Cardiac fibroblast (primary cell): ENCODE measurements around the gene LIN28B.

Source experiments
- DNase-seq, 2 donors: peaks; one replicate each; pipeline versions ENCODE4 v3.0.0 to v3.0.0-alpha.2; 2010; ENCODE audit warnings: low read depth in 2 of 2
- H3K4me3 ChIP-seq, 2 donors: replicated peaks in 1 of 2; 1 replicate in 1 of 2; 2 replicates in 1 of 2; pipeline ENCODE4 v1.5.1; 2011; ENCODE audit warnings: low read depth in 2 of 2, low read length in 2 of 2, mild to moderate bottlenecking in 2 of 2, moderate library complexity in 1 of 2
- CTCF ChIP-seq: IDR thresholded peaks from one replicate; pipeline ENCODE4 v1.5.1; 2011; ENCODE audit warnings: low read depth, mild to moderate bottlenecking, low read length, inconsistent platforms

The LIN28B gene

GRCh38 chr6:105015482-105015881 lies 58.6 kb downstream of the LIN28B start:
- no peak overlapping the region for H3K4me3 ChIP-seq
- DNase-seq, result peak; percentile 16 to 70
- no peak for TF ChIP-seq CTCF

- no peak for TF ChIP-seq CTCF
- no peak overlapping the region for H3K4me3 ChIP-seq
- DNase-seq, result no peak
Measured at GRCh38 chr6:105019285-105019684, 62.4 kb downstream of the LIN28B start.

GRCh38 chr6:105021399-105021798 lies 64.5 kb downstream of the LIN28B start:
- no peak for TF ChIP-seq CTCF
- no peak for DNase-seq
- no peak overlapping the region for H3K4me3 ChIP-seq

GRCh38 chr6:105022416-105022815 lies 65.5 kb downstream of the LIN28B start:
- no peak for TF ChIP-seq CTCF
- no peak overlapping the region for H3K4me3 ChIP-seq
- no peak for DNase-seq

GRCh38 chr6:105024803-105025202 lies 67.9 kb downstream of the LIN28B start:
- no peak for DNase-seq
- no peak for TF ChIP-seq CTCF
- no peak overlapping the region for H3K4me3 ChIP-seq

- DNase-seq, result no peak
- no peak overlapping the region for H3K4me3 ChIP-seq
Measured at GRCh38 chr6:105028898-105029297, 72.0 kb downstream of the LIN28B start.

More at GRCh38 chr6:105028898-105029297, 72.0 kb downstream of the LIN28B start:
- TF ChIP-seq CTCF, result no peak
